ENCODE data around the gene TMEM145. TPM values are rescaled to one million over a fixed set of nuclear protein-coding genes. Genes with fewer than 3 reads are reported as not detected.

The TMEM145 gene
- total and polyA plus RNA-seq, 12 donors: 0.15 to 1.0 (median 0.49) TPM; not detected in 5

DNA sequence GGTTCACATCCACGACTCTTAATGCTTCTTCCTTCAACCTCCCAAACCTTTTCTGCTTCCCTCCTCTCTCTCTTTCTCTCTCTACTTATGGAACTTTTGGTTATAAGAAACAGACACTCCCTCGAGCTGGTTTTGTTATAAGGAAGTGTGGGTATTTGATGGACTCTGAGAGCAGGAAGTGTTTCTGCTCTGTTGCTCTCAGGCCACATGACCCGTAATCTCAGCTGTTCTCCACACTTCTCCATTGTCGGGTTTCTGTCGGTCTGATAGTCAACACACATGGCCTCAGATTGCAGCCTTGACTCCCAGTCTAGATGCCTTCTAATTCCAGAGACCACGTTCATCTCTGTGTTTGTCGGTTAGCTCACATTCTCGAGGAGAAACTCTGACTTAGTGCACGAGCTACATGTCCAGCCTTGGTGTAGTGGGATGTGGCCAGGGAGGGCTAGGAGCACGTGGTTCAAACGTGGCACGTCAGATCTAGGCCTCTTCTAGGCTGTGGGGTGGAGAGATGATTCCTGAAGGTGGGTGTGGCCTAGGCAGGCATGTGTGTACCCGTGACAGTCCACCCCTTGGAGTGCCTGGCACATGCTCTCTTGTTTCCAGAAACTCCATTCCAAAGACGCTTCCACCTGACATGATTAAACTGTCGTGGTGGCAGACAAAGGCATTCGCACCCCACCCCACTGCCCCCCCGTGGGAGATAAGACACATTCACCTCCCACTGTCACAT lies 50.7 kb downstream of the TMEM145 start:
- no peak for ATAC-seq
- Histone ChIP-seq H3K4me3 (no peak overlapping the region), H3K4me1 (peaks cover 0 to 35% (median 13%) of the 10 kb centered on the region in 9 donors), H3K36me3 (peaks cover 0 to 59% (median 18%) of the 10 kb centered on the region in 9 donors), H3K27me3 (no peaks in the 10 kb centered on the region), H3K9me3 (peaks cover 0 to 16% (median 4%) of the 10 kb centered on the region in 11 donors), H3K27ac (peak overlapping the region in 1 of 10 donors; percentile 52)
- TF ChIP-seq, protein P1, sequence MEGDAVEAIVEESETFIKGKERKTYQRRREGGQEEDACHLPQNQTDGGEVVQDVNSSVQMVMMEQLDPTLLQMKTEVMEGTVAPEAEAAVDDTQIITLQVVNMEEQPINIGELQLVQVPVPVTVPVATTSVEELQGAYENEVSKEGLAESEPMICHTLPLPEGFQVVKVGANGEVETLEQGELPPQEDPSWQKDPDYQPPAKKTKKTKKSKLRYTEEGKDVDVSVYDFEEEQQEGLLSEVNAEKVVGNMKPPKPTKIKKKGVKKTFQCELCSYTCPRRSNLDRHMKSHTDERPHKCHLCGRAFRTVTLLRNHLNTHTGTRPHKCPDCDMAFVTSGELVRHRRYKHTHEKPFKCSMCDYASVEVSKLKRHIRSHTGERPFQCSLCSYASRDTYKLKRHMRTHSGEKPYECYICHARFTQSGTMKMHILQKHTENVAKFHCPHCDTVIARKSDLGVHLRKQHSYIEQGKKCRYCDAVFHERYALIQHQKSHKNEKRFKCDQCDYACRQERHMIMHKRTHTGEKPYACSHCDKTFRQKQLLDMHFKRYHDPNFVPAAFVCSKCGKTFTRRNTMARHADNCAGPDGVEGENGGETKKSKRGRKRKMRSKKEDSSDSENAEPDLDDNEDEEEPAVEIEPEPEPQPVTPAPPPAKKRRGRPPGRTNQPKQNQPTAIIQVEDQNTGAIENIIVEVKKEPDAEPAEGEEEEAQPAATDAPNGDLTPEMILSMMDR (IDR thresholded peaks at IDR 0.05): no peak
- WGBS, 2 donors: 87 to 89% methylated on average over 17 of the region's 17 CpGs
- intact Hi-C loops (cut with DNase I): loop anchor here in 1 of 10 donors (1.0 kb wide), 1 partner anchor 18 kb away; no protein-coding TSS in a partner anchor
- DNase-seq: no peak

DNA sequence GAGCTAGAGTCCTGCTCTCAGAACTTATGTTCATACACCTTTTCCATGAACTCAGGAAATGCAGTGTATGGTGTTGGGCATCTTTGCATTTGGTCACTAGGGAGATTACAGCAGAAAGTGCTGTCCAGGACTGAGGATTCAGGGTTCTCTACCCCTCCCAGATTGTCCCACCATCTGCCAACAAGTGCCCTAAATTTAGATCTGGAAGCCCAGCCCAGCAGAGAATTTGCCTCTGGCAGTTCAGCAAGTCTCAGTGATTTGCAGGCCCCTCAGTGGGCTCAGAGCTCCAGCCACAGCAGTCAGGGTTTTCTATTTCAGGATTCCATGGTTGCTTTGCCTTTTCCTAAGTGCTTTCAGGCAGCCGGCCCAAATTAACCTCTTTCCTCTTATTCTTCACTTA lies 53.6 kb downstream of the TMEM145 start:
- intact Hi-C loops (cut with DNase I): no loop called here
- Histone ChIP-seq H3K36me3 (peaks cover 0 to 51% (median 18%) of the 10 kb centered on the region in 9 donors), H3K4me3 (no peak overlapping the region), H3K27ac (peak overlapping the region in 8 of 10 donors; percentile 33 to 74 (median 58)), H3K27me3 (no peaks in the 10 kb centered on the region), H3K9me3 (peaks cover 0 to 16% (median 4%) of the 10 kb centered on the region in 11 donors), H3K4me1 (peaks cover 0 to 35% (median 13%) of the 10 kb centered on the region in 9 donors)
- TF ChIP-seq, protein P1 (IDR thresholded peaks at IDR 0.05): no peak
- DNase-seq (peak in 1 of 2 donors; percentile 33), ATAC-seq (peak; percentile 17 to 73 (median 47))
- 54 to 68% methylated on average over 1 of the region's 1 CpG for WGBS, 2 donors

DNA sequence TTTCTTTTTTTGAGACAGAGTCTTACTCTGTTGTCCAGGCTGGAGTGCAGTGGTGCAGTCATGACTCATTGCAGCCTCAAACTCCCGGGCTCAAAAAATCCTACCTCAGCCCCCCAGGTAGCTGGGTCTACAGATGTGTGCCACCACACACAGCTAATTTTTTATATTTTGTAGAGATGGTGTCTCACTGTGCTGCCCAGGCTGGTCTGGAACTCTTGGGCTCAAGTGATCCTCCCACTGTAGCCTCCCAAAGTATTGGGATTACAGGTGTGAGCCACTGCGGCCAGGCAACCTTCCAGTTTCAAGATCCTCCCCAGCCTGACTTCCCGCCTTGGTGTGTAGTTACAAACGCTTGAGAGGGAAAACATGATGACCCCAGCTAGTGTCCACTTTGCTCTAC lies 54.8 kb downstream of the TMEM145 start:
- ATAC-seq (no peak), DNase-seq (no peak)
- Histone ChIP-seq H3K4me3 (no peak overlapping the region), H3K9me3 (peaks cover 0 to 16% (median 4%) of the 10 kb centered on the region in 11 donors), H3K4me1 (peaks cover 0 to 35% (median 13%) of the 10 kb centered on the region in 9 donors), H3K27me3 (no peaks in the 10 kb centered on the region), H3K36me3 (peaks cover 0 to 52% (median 17%) of the 10 kb centered on the region in 9 donors), H3K27ac (no peak overlapping the region)
- WGBS, 2 donors: 95 to 96% methylated on average over 4 of the region's 4 CpGs
- TF ChIP-seq, protein P1 (IDR thresholded peaks at IDR 0.05): no peak
- intact Hi-C loops (cut with DNase I): no loop called here

DNA sequence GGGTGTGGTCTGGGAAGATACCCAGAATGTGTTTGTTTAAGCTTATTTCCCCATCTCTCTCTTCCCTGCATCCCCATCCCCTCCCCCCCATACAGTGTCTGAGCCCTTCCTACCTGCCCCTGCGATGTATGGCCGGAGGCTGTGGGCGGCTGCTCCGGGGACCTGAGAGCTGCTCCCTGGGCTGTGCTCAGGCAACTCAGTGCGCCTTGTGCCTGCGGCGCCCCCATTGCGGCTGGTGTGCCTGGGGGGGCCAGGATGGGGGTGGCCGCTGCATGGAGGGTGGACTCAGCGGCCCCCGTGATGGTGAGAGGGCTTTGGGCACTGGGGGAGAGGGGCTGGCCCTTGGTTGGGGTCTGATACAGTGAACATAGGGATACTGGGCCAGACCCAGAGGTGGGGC lies 55.3 kb downstream of the TMEM145 start:
- no peak for DNase-seq
- intact Hi-C loops (cut with DNase I): no loop called here
- Histone ChIP-seq H3K4me3 (no peak overlapping the region), H3K27me3 (no peaks in the 10 kb centered on the region), H3K36me3 (peaks cover 0 to 52% (median 12%) of the 10 kb centered on the region in 9 donors), H3K9me3 (peaks cover 0 to 12% (median 4%) of the 10 kb centered on the region in 11 donors), H3K27ac (no peak overlapping the region), H3K4me1 (peaks cover 0 to 35% (median 13%) of the 10 kb centered on the region in 9 donors)
- TF ChIP-seq, protein P1 (IDR thresholded peaks at IDR 0.05): no peak
- WGBS, 2 donors: 94 to 99% methylated on average over 11 of the region's 11 CpGs
- ATAC-seq: no peak
